NB4 (cell line): Measurements from ENCODE around the gene AKNA.

Experiments used
- POLR2A ChIP-seq: IDR thresholded peaks from 2 replicates; pipeline ENCODE4 v1.6.1; 2011; ENCODE audit warnings: mild to moderate bottlenecking; ENCODE audit not compliant: insufficient read length; ENCODE audit errors: extremely low read depth
- TF ChIP-seq, protein P1 (sequence below): IDR thresholded peaks from one replicate; pipeline ENCODE4 v1.5.1; 2012; ENCODE audit warnings: low read depth, low read length
- TF ChIP-seq, protein P2 (sequence below): IDR thresholded peaks from 2 replicates; pipeline ENCODE4 v1.6.1; 2011; ENCODE audit warnings: low read depth, low read length

DNA sequence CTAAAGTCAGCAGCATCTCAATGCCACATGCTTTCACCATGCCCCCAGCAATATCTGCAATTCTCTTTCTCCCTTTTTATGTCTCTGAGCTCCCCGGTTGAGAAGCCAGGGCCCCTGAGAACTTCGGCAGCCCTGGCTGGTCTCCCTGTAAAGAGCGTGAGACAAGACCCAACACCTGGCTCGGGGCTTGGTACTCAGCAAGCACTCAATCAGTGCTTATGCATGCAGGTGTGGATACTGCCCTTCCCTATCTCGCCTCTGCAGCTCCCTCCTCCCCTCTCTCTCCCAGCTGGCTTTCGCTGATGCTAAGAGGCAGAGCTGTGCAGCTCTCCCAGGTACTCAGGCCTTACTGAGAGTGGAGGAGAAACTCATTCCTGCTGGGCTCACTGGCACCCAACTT is 41.7 kb upstream of the AKNA start:
- TF ChIP-seq, protein P1, sequence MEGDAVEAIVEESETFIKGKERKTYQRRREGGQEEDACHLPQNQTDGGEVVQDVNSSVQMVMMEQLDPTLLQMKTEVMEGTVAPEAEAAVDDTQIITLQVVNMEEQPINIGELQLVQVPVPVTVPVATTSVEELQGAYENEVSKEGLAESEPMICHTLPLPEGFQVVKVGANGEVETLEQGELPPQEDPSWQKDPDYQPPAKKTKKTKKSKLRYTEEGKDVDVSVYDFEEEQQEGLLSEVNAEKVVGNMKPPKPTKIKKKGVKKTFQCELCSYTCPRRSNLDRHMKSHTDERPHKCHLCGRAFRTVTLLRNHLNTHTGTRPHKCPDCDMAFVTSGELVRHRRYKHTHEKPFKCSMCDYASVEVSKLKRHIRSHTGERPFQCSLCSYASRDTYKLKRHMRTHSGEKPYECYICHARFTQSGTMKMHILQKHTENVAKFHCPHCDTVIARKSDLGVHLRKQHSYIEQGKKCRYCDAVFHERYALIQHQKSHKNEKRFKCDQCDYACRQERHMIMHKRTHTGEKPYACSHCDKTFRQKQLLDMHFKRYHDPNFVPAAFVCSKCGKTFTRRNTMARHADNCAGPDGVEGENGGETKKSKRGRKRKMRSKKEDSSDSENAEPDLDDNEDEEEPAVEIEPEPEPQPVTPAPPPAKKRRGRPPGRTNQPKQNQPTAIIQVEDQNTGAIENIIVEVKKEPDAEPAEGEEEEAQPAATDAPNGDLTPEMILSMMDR, result no peak
- TF ChIP-seq POLR2A, result no peak
- TF ChIP-seq, protein P2, sequence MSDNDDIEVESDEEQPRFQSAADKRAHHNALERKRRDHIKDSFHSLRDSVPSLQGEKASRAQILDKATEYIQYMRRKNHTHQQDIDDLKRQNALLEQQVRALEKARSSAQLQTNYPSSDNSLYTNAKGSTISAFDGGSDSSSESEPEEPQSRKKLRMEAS, result no peak
